ENCODE measurements around the gene WFIKKN1.

Gene WFIKKN1

GRCh38 chr16:609984-610383 lies 20.8 kb upstream of the WFIKKN1 start:
- no peaks in the 10 kb centered on the region for H3K79me2 ChIP-seq (ENCODE audit: control insufficient read depth, insufficient read depth, low read length, poor library complexity)
- no CpG with 5 or more reads among the region's 14 CpGs for WGBS (ENCODE audit: extremely low coverage, insufficient coverage, insufficient read length)
- no peaks in the 10 kb centered on the region for H3K79me1 ChIP-seq (ENCODE audit: low read length)
- H3K14ac ChIP-seq (ENCODE audit: low read length) = no peak overlapping the region
- H3K9ac ChIP-seq (ENCODE audit: low read length) = no peak overlapping the region
- no peak overlapping the region for H3K4me3 ChIP-seq (ENCODE audit: low read depth, low read length)
- DNase-seq = no peak
- H3K27me3 ChIP-seq (ENCODE audit: insufficient read depth, low read length) = no peaks in the 10 kb centered on the region
- H3K4me2 ChIP-seq (ENCODE audit: low read length) = no peak overlapping the region
- no peak overlapping the region for H4K12ac ChIP-seq (ENCODE audit: low read depth, low read length)
- H2BK12ac ChIP-seq (ENCODE audit: low read length) = no peak overlapping the region
- no peak overlapping the region for H4K8ac ChIP-seq (ENCODE audit: low read depth, low read length)
- no peaks in the 10 kb centered on the region for H3K4me1 ChIP-seq (ENCODE audit: control insufficient read depth in 1 of 2, insufficient read depth in 2 of 2, low read length in 2 of 2)
- no peak overlapping the region for H2AFZ ChIP-seq (ENCODE audit: insufficient read depth, low read length, poor library complexity)
- H3K36me3 ChIP-seq (ENCODE audit: control insufficient read depth in 1 of 2, insufficient read depth in 2 of 2, low read length in 2 of 2) = peaks cover 4 to 5% of the 10 kb centered on the region in 2 experiments
- no peak overlapping the region for H4K91ac ChIP-seq (ENCODE audit: low read depth, low read length)
- H3K4ac ChIP-seq (ENCODE audit: low read depth, low read length) = no peak overlapping the region
- H3K18ac ChIP-seq (ENCODE audit: low read length) = no peak overlapping the region
- no peak overlapping the region for H2BK120ac ChIP-seq (ENCODE audit: insufficient read depth, low read length, poor library complexity)
- no peak overlapping the region for H2BK5ac ChIP-seq (ENCODE audit: low read depth, low read length, poor library complexity)
- H2AK5ac ChIP-seq (ENCODE audit: low read length) = no peak overlapping the region
- no peak overlapping the region for H3K27ac ChIP-seq (ENCODE audit: low read depth, low read length)
- no peak overlapping the region for H3K23ac ChIP-seq (ENCODE audit: low read length)
- H3K9me3 ChIP-seq (ENCODE audit: insufficient read depth, low read depth, low read length) = peaks cover 11% of the 10 kb centered on the region

GRCh38 chr16:610513-611381 lies 20.0 kb upstream of the WFIKKN1 start:
- H4K91ac ChIP-seq (ENCODE audit: low read depth, low read length) = no peak overlapping the region
- no peak overlapping the region for H2BK12ac ChIP-seq (ENCODE audit: low read length)

GRCh38 chr16:615122-615521 lies 15.7 kb upstream of the WFIKKN1 start:
- no peak for DNase-seq
- Histone ChIP-seq H2BK5ac (ENCODE audit: low read depth, low read length, poor library complexity) (no peak overlapping the region), H3K4me3 (ENCODE audit: low read depth, low read length) (no peak overlapping the region), H3K18ac (ENCODE audit: low read length) (no peak overlapping the region), H2BK12ac (ENCODE audit: low read length) (no peak overlapping the region), H3K27me3 (ENCODE audit: insufficient read depth, low read length) (no peaks in the 10 kb centered on the region), H3K27ac (ENCODE audit: low read depth, low read length) (no peak overlapping the region), H3K9me3 (ENCODE audit: insufficient read depth, low read depth, low read length) (peaks cover 5% of the 10 kb centered on the region), H2AK5ac (ENCODE audit: low read length) (no peak overlapping the region), H3K79me2 (ENCODE audit: control insufficient read depth, insufficient read depth, low read length, poor library complexity) (no peaks in the 10 kb centered on the region), H4K12ac (ENCODE audit: low read depth, low read length) (no peak overlapping the region), H3K23ac (ENCODE audit: low read length) (no peak overlapping the region), H3K14ac (ENCODE audit: low read length) (no peak overlapping the region), H3K4me2 (ENCODE audit: low read length) (no peak overlapping the region), H3K9ac (ENCODE audit: low read length) (no peak overlapping the region), H4K91ac (ENCODE audit: low read depth, low read length) (no peak overlapping the region), H3K36me3 (ENCODE audit: control insufficient read depth in 1 of 2, insufficient read depth in 2 of 2, low read length in 2 of 2) (peaks cover 11 to 13% of the 10 kb centered on the region in 2 experiments), H4K8ac (ENCODE audit: low read depth, low read length) (no peak overlapping the region), H3K4ac (ENCODE audit: low read depth, low read length) (no peak overlapping the region), H2BK120ac (ENCODE audit: insufficient read depth, low read length, poor library complexity) (no peak overlapping the region), H3K4me1 (ENCODE audit: control insufficient read depth in 1 of 2, insufficient read depth in 2 of 2, low read length in 2 of 2) (no peaks in the 10 kb centered on the region), H3K79me1 (ENCODE audit: low read length) (no peaks in the 10 kb centered on the region), H2AFZ (ENCODE audit: insufficient read depth, low read length, poor library complexity) (no peak overlapping the region)
- no CpG with 5 or more reads among the region's 13 CpGs for WGBS (ENCODE audit: extremely low coverage, insufficient coverage, insufficient read length)

More at GRCh38 chr16:610513-611381, 20.0 kb upstream of the WFIKKN1 start:
- Histone ChIP-seq H2AFZ (ENCODE audit: insufficient read depth, low read length, poor library complexity) (no peak overlapping the region), H3K27me3 (ENCODE audit: insufficient read depth, low read length) (no peaks in the 10 kb centered on the region), H3K4me1 (ENCODE audit: control insufficient read depth in 1 of 2, insufficient read depth in 2 of 2, low read length in 2 of 2) (no peaks in the 10 kb centered on the region), H4K8ac (ENCODE audit: low read depth, low read length) (no peak overlapping the region), H3K23ac (ENCODE audit: low read length) (no peak overlapping the region), H3K18ac (ENCODE audit: low read length) (no peak overlapping the region), H2BK5ac (ENCODE audit: low read depth, low read length, poor library complexity) (no peak overlapping the region), H3K4me2 (ENCODE audit: low read length) (no peak overlapping the region), H3K14ac (ENCODE audit: low read length) (no peak overlapping the region), H3K27ac (ENCODE audit: low read depth, low read length) (no peak overlapping the region), H4K12ac (ENCODE audit: low read depth, low read length) (no peak overlapping the region), H3K9me3 (ENCODE audit: insufficient read depth, low read depth, low read length) (peaks cover 9% of the 10 kb centered on the region), H3K4me3 (ENCODE audit: low read depth, low read length) (no peak overlapping the region), H3K79me1 (ENCODE audit: low read length) (no peaks in the 10 kb centered on the region), H3K4ac (ENCODE audit: low read depth, low read length) (no peak overlapping the region), H3K79me2 (ENCODE audit: control insufficient read depth, insufficient read depth, low read length, poor library complexity) (no peaks in the 10 kb centered on the region), H2AK5ac (ENCODE audit: low read length) (no peak overlapping the region), H3K9ac (ENCODE audit: low read length) (no peak overlapping the region), H3K36me3 (ENCODE audit: control insufficient read depth in 1 of 2, insufficient read depth in 2 of 2, low read length in 2 of 2) (peaks cover 5 to 6% of the 10 kb centered on the region in 2 experiments), H2BK120ac (ENCODE audit: insufficient read depth, low read length, poor library complexity) (no peak overlapping the region)
- peak; percentile 78 to 79 for DNase-seq
- no CpG with 5 or more reads among the region's 28 CpGs for WGBS (ENCODE audit: extremely low coverage, insufficient coverage, insufficient read length)

- Histone ChIP-seq H3K18ac (ENCODE audit: low read length) (no peak overlapping the region), H2BK12ac (ENCODE audit: low read length) (no peak overlapping the region), H2AK5ac (ENCODE audit: low read length) (no peak overlapping the region), H4K12ac (ENCODE audit: low read depth, low read length) (no peak overlapping the region), H2AFZ (ENCODE audit: insufficient read depth, low read length, poor library complexity) (no peak overlapping the region), H3K27ac (ENCODE audit: low read depth, low read length) (no peak overlapping the region), H3K79me1 (ENCODE audit: low read length) (no peaks in the 10 kb centered on the region), H3K79me2 (ENCODE audit: control insufficient read depth, insufficient read depth, low read length, poor library complexity) (no peaks in the 10 kb centered on the region), H3K4ac (ENCODE audit: low read depth, low read length) (no peak overlapping the region), H3K23ac (ENCODE audit: low read length) (no peak overlapping the region), H3K4me3 (ENCODE audit: low read depth, low read length) (peak overlapping the region; percentile 23), H3K14ac (ENCODE audit: low read length) (no peak overlapping the region), H3K4me2 (ENCODE audit: low read length) (no peak overlapping the region), H3K4me1 (ENCODE audit: control insufficient read depth in 1 of 2, insufficient read depth in 2 of 2, low read length in 2 of 2) (peaks cover 3% of the 10 kb centered on the region in 2 experiments), H2BK120ac (ENCODE audit: insufficient read depth, low read length, poor library complexity) (no peak overlapping the region), H4K91ac (ENCODE audit: low read depth, low read length) (no peak overlapping the region), H4K8ac (ENCODE audit: low read depth, low read length) (no peak overlapping the region), H3K9me3 (ENCODE audit: insufficient read depth, low read depth, low read length) (peaks cover 5% of the 10 kb centered on the region), H3K36me3 (ENCODE audit: control insufficient read depth in 1 of 2, insufficient read depth in 2 of 2, low read length in 2 of 2) (peaks cover 13 to 15% of the 10 kb centered on the region in 2 experiments), H3K9ac (ENCODE audit: low read length) (no peak overlapping the region), H2BK5ac (ENCODE audit: low read depth, low read length, poor library complexity) (no peak overlapping the region), H3K27me3 (ENCODE audit: insufficient read depth, low read length) (no peaks in the 10 kb centered on the region)
- WGBS (ENCODE audit: extremely low coverage, insufficient coverage, insufficient read length) = no CpG with 5 or more reads among the region's 39 CpGs
- DNase-seq = no peak
Measured at GRCh38 chr16:616733-617586, 13.8 kb upstream of the WFIKKN1 start.
